ENCODE measurements around the gene LRRC75A. TPM values are rescaled to one million over a fixed set of nuclear protein-coding genes. Genes with fewer than 3 reads are reported as not detected.

The LRRC75A gene
- total and polyA plus RNA-seq, 2 of the 13 experiments (the other 11 are each of a cell fraction or from before 2014, with no cell fraction given): 0.03 TPM; not detected in 1

- TF ChIP-seq E2F2 (CRISPR knock-in tag; IDR thresholded peaks at IDR 0.05; ENCODE audit: borderline replicate concordance) (no peak), ZNF724P (CRISPR knock-in tag; IDR thresholded peaks at IDR 0.05; ENCODE audit: borderline replicate concordance) (no peak), FOXM1 (CRISPR knock-in tag; IDR thresholded peaks at IDR 0.05) (no peak), FOXK1 (CRISPR knock-in tag; IDR thresholded peaks at IDR 0.05; ENCODE audit: borderline replicate concordance, low read depth) (no peak), PAXIP1 (CRISPR knock-in tag; conservative IDR thresholded peaks at IDR 0.05) (peak; percentile 68), KDM4B (CRISPR knock-in tag; IDR thresholded peaks at IDR 0.05) (no peak), RFX5 (IDR thresholded peaks at IDR 0.05; ENCODE audit: low read depth, low read length) (no peak), SRSF9 (IDR thresholded peaks at IDR 0.05; ENCODE audit: borderline replicate concordance, insufficient read depth, low read depth, low read length, poor library complexity, severe bottlenecking) (no peak), FOXA3 (CRISPR knock-in tag; IDR thresholded peaks at IDR 0.05) (peak; percentile 52; the same call in 1 of the 2 replicates), ATM (IDR thresholded peaks at IDR 0.05; ENCODE audit: borderline replicate concordance) (no peak), PTBP1 (IDR thresholded peaks at IDR 0.05; ENCODE audit: low read depth, low read length, poor library complexity, severe bottlenecking) (no peak), HNRNPLL (IDR thresholded peaks at IDR 0.05; ENCODE audit: low read depth, low read length, poor library complexity, severe bottlenecking) (no peak), RCOR2 (CRISPR knock-in tag; IDR thresholded peaks at IDR 0.05) (no peak), EP300 (IDR thresholded peaks at IDR 0.05; ENCODE audit: low read depth in 2 of 2, low read length in 2 of 2) (no peak), EP300 (CRISPR knock-in tag; IDR thresholded peaks at IDR 0.05; ENCODE audit: borderline replicate concordance) (no peak), ZFP1 (CRISPR knock-in tag; IDR thresholded peaks at IDR 0.05) (no peak), CCAR2 (optimal IDR thresholded peaks at IDR 0.05; ENCODE audit: low read depth, low read length) (no peak), ZNF775 (CRISPR knock-in tag; IDR thresholded peaks at IDR 0.05; ENCODE audit: borderline replicate concordance) (no peak), FOXA1 (IDR thresholded peaks at IDR 0.05) (peak; percentile 38), FOXA1 (CRISPR knock-in tag; IDR thresholded peaks at IDR 0.05) (0 out of 2 replicates have a peak, but pooled peaks have one; percentile 8), ZNF660 (CRISPR knock-in tag; IDR thresholded peaks at IDR 0.05; ENCODE audit: borderline replicate concordance, low read depth) (no peak), MAFG (CRISPR knock-in tag; IDR thresholded peaks at IDR 0.05) (peak; percentile 18; the same call in 1 of the 2 replicates)
- TF ChIP-seq, protein P1, sequence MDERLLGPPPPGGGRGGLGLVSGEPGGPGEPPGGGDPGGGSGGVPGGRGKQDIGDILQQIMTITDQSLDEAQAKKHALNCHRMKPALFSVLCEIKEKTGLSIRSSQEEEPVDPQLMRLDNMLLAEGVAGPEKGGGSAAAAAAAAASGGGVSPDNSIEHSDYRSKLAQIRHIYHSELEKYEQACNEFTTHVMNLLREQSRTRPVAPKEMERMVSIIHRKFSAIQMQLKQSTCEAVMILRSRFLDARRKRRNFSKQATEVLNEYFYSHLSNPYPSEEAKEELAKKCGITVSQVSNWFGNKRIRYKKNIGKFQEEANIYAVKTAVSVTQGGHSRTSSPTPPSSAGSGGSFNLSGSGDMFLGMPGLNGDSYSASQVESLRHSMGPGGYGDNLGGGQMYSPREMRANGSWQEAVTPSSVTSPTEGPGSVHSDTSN (CRISPR knock-in tag; IDR thresholded peaks at IDR 0.05): no peak
Observed at GRCh38 chr17:16398270-16399267, 93.4 kb downstream of the LRRC75A start (continued).
